Central memory CD8-positive, alpha-beta T cell (primary cell): ENCODE measurements around the gene EFTUD2.

Source experiments
- ATAC-seq: fragments of 150-1000 bp; cut with Tn5 transposase; replicated peaks from 2 replicates; pipeline ENCODE4 v1.10.0; 2022; ENCODE audit warnings: mild to moderate bottlenecking, moderate FRiP score, moderate number of reproducible peaks; ENCODE audit not compliant: poor library complexity, severe bottlenecking; ENCODE audit errors: extremely low read depth
- DNase-seq, 2 donors: peaks; one replicate each; pipeline ENCODE4 v3.0.0; 2021; ENCODE audit warnings: low spot score in 2 of 2
- H3K27ac Mint-ChIP-seq: one replicate; pipeline ENCODE4 v1.8.0; 2022; ENCODE audit warnings: low read depth, mild to moderate bottlenecking, moderate library complexity, mixed read lengths
- H3K27me3 Mint-ChIP-seq: one replicate; pipeline ENCODE4 v1.8.0; 2022; ENCODE audit warnings: mixed read lengths
- H3K36me3 Mint-ChIP-seq: one replicate; pipeline ENCODE4 v1.8.0; 2022; ENCODE audit warnings: mild to moderate bottlenecking, moderate library complexity, mixed read lengths; ENCODE audit not compliant: insufficient read depth
- H3K4me1 Mint-ChIP-seq: one replicate; pipeline ENCODE4 v1.8.0; 2022; ENCODE audit warnings: mixed read lengths
- H3K4me3 Mint-ChIP-seq: one replicate; pipeline ENCODE4 v1.8.0; 2022; ENCODE audit warnings: mild to moderate bottlenecking, moderate library complexity, mixed read lengths
- H3K9me3 Mint-ChIP-seq: one replicate; pipeline ENCODE4 v1.8.0; 2022; ENCODE audit warnings: mixed read lengths

The EFTUD2 gene

GRCh38 chr17:44863061-44863918, 36.0 kb downstream of the EFTUD2 start:
- Mint-ChIP-seq H3K27ac (no peak overlapping the region), H3K4me1 (no peaks in the 10 kb centered on the region), H3K4me3 (no peak overlapping the region), H3K36me3 (peaks cover 70% of the 10 kb centered on the region), H3K27me3 (no peaks in the 10 kb centered on the region), H3K9me3 (no peaks in the 10 kb centered on the region)
- ATAC-seq, result no peak
- no peak for DNase-seq

GRCh38 chr17:44862278-44862914, 36.8 kb downstream of the EFTUD2 start:
- H3K36me3 Mint-ChIP-seq, result peaks cover 70% of the 10 kb centered on the region

GRCh38 chr17:44859701-44860100, 39.5 kb downstream of the EFTUD2 start:
- no peaks in the 10 kb centered on the region for H3K9me3 Mint-ChIP-seq
- no peak for DNase-seq
- H3K4me3 Mint-ChIP-seq, result no peak overlapping the region
- no peak for ATAC-seq
- no peak overlapping the region for H3K27ac Mint-ChIP-seq
- no peaks in the 10 kb centered on the region for H3K27me3 Mint-ChIP-seq
- no peaks in the 10 kb centered on the region for H3K4me1 Mint-ChIP-seq
- H3K36me3 Mint-ChIP-seq, result peaks cover 84% of the 10 kb centered on the region

More at GRCh38 chr17:44862278-44862914, 36.8 kb downstream of the EFTUD2 start:
- H3K9me3 Mint-ChIP-seq, result no peaks in the 10 kb centered on the region
- ATAC-seq (no peak), DNase-seq (no peak)
- no peaks in the 10 kb centered on the region for H3K4me1 Mint-ChIP-seq
- no peak overlapping the region for H3K4me3 Mint-ChIP-seq
- no peaks in the 10 kb centered on the region for H3K27me3 Mint-ChIP-seq
- H3K27ac Mint-ChIP-seq, result no peak overlapping the region

- no peak overlapping the region for H3K4me3 Mint-ChIP-seq
- no peak for ATAC-seq
- H3K27me3 Mint-ChIP-seq, result no peaks in the 10 kb centered on the region
- peaks cover 76% of the 10 kb centered on the region for H3K36me3 Mint-ChIP-seq
- no peak for DNase-seq
- no peaks in the 10 kb centered on the region for H3K9me3 Mint-ChIP-seq
- no peak overlapping the region for H3K27ac Mint-ChIP-seq
- H3K4me1 Mint-ChIP-seq, result no peaks in the 10 kb centered on the region
Measured at GRCh38 chr17:44854192-44854591, 45.1 kb downstream of the EFTUD2 start.

- no peak overlapping the region for H3K4me3 Mint-ChIP-seq
- H3K36me3 Mint-ChIP-seq, result peaks cover 48% of the 10 kb centered on the region
- H3K27me3 Mint-ChIP-seq, result no peaks in the 10 kb centered on the region
- no peaks in the 10 kb centered on the region for H3K9me3 Mint-ChIP-seq
- H3K4me1 Mint-ChIP-seq, result peaks cover 7% of the 10 kb centered on the region
- peak overlapping the region; percentile 24 for H3K27ac Mint-ChIP-seq
- no peak for DNase-seq
- ATAC-seq, result no peak
Measured at GRCh38 chr17:44850612-44851011, 48.6 kb downstream of the EFTUD2 start.

GRCh38 chr17:44850025-44850424, 49.2 kb downstream of the EFTUD2 start:
- Mint-ChIP-seq H3K27me3 (no peaks in the 10 kb centered on the region), H3K4me3 (no peak overlapping the region), H3K4me1 (peaks cover 7% of the 10 kb centered on the region), H3K9me3 (no peaks in the 10 kb centered on the region), H3K36me3 (peaks cover 43% of the 10 kb centered on the region), H3K27ac (peak overlapping the region; percentile 24)
- no peak for DNase-seq
- ATAC-seq, result no peak

- Mint-ChIP-seq H3K4me1 (peaks cover 7% of the 10 kb centered on the region), H3K36me3 (peaks cover 34% of the 10 kb centered on the region), H3K27me3 (no peaks in the 10 kb centered on the region), H3K9me3 (no peaks in the 10 kb centered on the region), H3K4me3 (no peak overlapping the region), H3K27ac (no peak overlapping the region)
- no peak for DNase-seq
- no peak for ATAC-seq
Measured at GRCh38 chr17:44848961-44849489, 50.2 kb downstream of the EFTUD2 start.

- DNase-seq (no peak), ATAC-seq (no peak)
- Mint-ChIP-seq H3K27me3 (no peaks in the 10 kb centered on the region), H3K36me3 (peaks cover 27% of the 10 kb centered on the region), H3K9me3 (no peaks in the 10 kb centered on the region), H3K4me1 (peaks cover 7% of the 10 kb centered on the region), H3K4me3 (no peak overlapping the region), H3K27ac (peak overlapping the region; percentile 8)
Measured at GRCh38 chr17:44848257-44848795, 50.9 kb downstream of the EFTUD2 start.

- peaks cover 20% of the 10 kb centered on the region for H3K36me3 Mint-ChIP-seq
- H3K9me3 Mint-ChIP-seq, result no peaks in the 10 kb centered on the region
- ATAC-seq, result no peak
- no peak for DNase-seq
- peak within 1 kb of the TSS; percentile 83 for H3K27ac Mint-ChIP-seq
- H3K4me3 Mint-ChIP-seq, result no peak within 1 kb of the TSS
- H3K27me3 Mint-ChIP-seq, result no peaks in the 10 kb centered on the region
- H3K4me1 Mint-ChIP-seq, result peaks cover 7% of the 10 kb centered on the region
Measured at GRCh38 chr17:44847586-44847985, 51.7 kb downstream of the EFTUD2 start, which contains the start of gene HIGD1B. TSS of gene HIGD1B (plus strand) at chr17:44847883. CDS start at chr17:44848153, 270 bp downstream.

GRCh38 chr17:44846206-44846605, 53.0 kb downstream of the EFTUD2 start:
- Mint-ChIP-seq H3K36me3 (peaks cover 9% of the 10 kb centered on the region), H3K27ac (peak overlapping the region; percentile 83), H3K27me3 (no peaks in the 10 kb centered on the region), H3K4me1 (peaks cover 7% of the 10 kb centered on the region), H3K4me3 (no peak overlapping the region), H3K9me3 (no peaks in the 10 kb centered on the region)
- no peak for ATAC-seq
- no peak for DNase-seq

- H3K9me3 Mint-ChIP-seq, result no peaks in the 10 kb centered on the region
- H3K4me3 Mint-ChIP-seq, result no peak overlapping the region
- no peak for ATAC-seq
- DNase-seq, result no peak
- no peak overlapping the region for H3K27ac Mint-ChIP-seq
- peaks cover 4% of the 10 kb centered on the region for H3K36me3 Mint-ChIP-seq
- peaks cover 7% of the 10 kb centered on the region for H3K4me1 Mint-ChIP-seq
- no peaks in the 10 kb centered on the region for H3K27me3 Mint-ChIP-seq
Measured at GRCh38 chr17:44844390-44844830, 54.8 kb downstream of the EFTUD2 start.

- Mint-ChIP-seq H3K27me3 (no peaks in the 10 kb centered on the region), H3K4me1 (peaks cover 1% of the 10 kb centered on the region), H3K9me3 (no peaks in the 10 kb centered on the region), H3K27ac (no peak overlapping the region), H3K4me3 (no peak overlapping the region), H3K36me3 (peaks cover 2% of the 10 kb centered on the region)
- ATAC-seq (no peak), DNase-seq (no peak)
Measured at GRCh38 chr17:44842748-44843147, 56.5 kb downstream of the EFTUD2 start.
